HCT116 (cell line): Measurements from ENCODE around the gene INTS4. TPM values are rescaled to one million over a fixed set of nuclear protein-coding genes. Genes with fewer than 3 reads are reported as not detected.

Experiments
- ATAC-seq: fragments of 200-7000 bp; cut with Tn5 transposase; 2 replicates; pipeline ENCODE4 v1.9.1; 2020; ENCODE audit warnings: mild to moderate bottlenecking, moderate library complexity
- BruUV-seq: library from RNA; stranded (reverse); fragments of 400-500 nt; replicated peaks from 2 replicates; lab custom pipeline; 2021; lab: Mats Ljungman, UMichigan
- CTCF ChIA-PET: fragments of 300-600 bp; sonication (Branson Sonifier 250); formaldehyde crosslinking; loops from one replicate; lab custom pipeline; 2021; ENCODE audit warnings: antibody characterized with exemption; lab: Charles Lee
- POLR2A ChIA-PET: fragments of 300-600, 350-600 bp; sonication (Branson Sonifier 250); formaldehyde crosslinking; loops from one replicate; lab custom pipeline; 2021; ENCODE audit warnings: antibody characterized with exemption; lab: Charles Lee
- RAD21 ChIA-PET, 2 experiments: fragments of 300-600 bp; sonication (Branson Sonifier 250); formaldehyde crosslinking; loops; one replicate each; lab custom pipeline; 2023; ENCODE audit warnings: low total read pairs in 2 of 2; ENCODE audit not compliant: uncharacterized antibody in 2 of 2, unreplicated experiment in 2 of 2, low non-redundant PET in 1 of 2; lab: Charles Lee
- DNase-seq: peaks from one replicate; pipeline ENCODE4 v3.0.0-alpha.2; 2010; ENCODE audit warnings: low read depth, low spot score
- H2AFZ ChIP-seq: fragments of 200-600 bp; shearing (Covaris generic), sonication (generic); 2 replicates; pipeline ENCODE4 v1.6.1; 2017; ENCODE audit warnings: low read depth, mixed run types, mixed read lengths, antibody characterized with exemption, low read length; ENCODE audit not compliant: poor library complexity, severe bottlenecking
- H3K27ac ChIP-seq: 2 replicates; pipeline ENCODE4 v1.5.1; 2012; ENCODE audit warnings: low read depth, low read length
- H3K27me3 ChIP-seq: fragments of 200-600 bp; sonication (generic); 2 replicates; pipeline ENCODE4 v1.6.1; 2016; ENCODE audit warnings: mixed run types, low read length, mixed read lengths; ENCODE audit not compliant: insufficient read depth
- H3K36me3 ChIP-seq, 2 experiments: fragments of 200-500 bp in 1 of 2; fragments of 200-600 bp in 1 of 2; sonication (Bioruptor generic) in 1 of 2; sonication (generic) in 1 of 2; 2 replicates each; pipeline versions ENCODE4 v1.5.1 to v1.6.1; 2014 to 2016; ENCODE audit warnings: low read length in 2 of 2, inconsistent platforms in 1 of 2, mixed read lengths in 1 of 2, mixed run types in 1 of 2; ENCODE audit not compliant: insufficient read depth in 2 of 2, control insufficient read depth in 1 of 2
- H3K4me1 ChIP-seq, 2 experiments: fragments of 200-600 bp in 1 of 2; sonication (generic) in 1 of 2; 2 replicates each; pipeline versions ENCODE4 v1.5.1 to v1.6.1; 2012 to 2017; ENCODE audit warnings: low read length in 2 of 2, inconsistent platforms in 1 of 2, mild to moderate bottlenecking in 1 of 2, mixed read lengths in 1 of 2, mixed run types in 1 of 2, moderate library complexity in 1 of 2; ENCODE audit not compliant: insufficient read depth in 2 of 2, control insufficient read depth in 1 of 2
- H3K4me2 ChIP-seq: fragments of 200-600 bp; sonication (generic); 2 replicates; pipeline ENCODE4 v1.6.1; 2017; ENCODE audit warnings: mixed run types, low read length, mixed read lengths
- H3K4me3 ChIP-seq, 2 experiments: fragments of 200-600 bp in 1 of 2; sonication (generic) in 1 of 2; replicated peaks in 1 of 2; 2 replicates each; pipeline ENCODE4 v1.5.1; 2011 to 2016; ENCODE audit warnings: low read length in 2 of 2, control low read depth in 1 of 2, low read depth in 1 of 2, mild to moderate bottlenecking in 1 of 2, mixed read lengths in 1 of 2, mixed run types in 1 of 2
- H3K79me2 ChIP-seq: fragments of 200-600 bp; sonication (generic); 2 replicates; pipeline ENCODE4 v1.6.1; 2017; ENCODE audit warnings: mild to moderate bottlenecking, mixed run types, low read length, moderate library complexity, mixed read lengths; ENCODE audit not compliant: insufficient read depth
- H3K9ac ChIP-seq: fragments of 200-600 bp; sonication (generic); 2 replicates; pipeline ENCODE4 v1.6.1; 2016; ENCODE audit warnings: low read length, mixed read lengths
- H3K9me2 ChIP-seq: fragments of 200-600 bp; sonication (generic), shearing (Covaris generic); 2 replicates; pipeline ENCODE4 v1.6.1; 2017; ENCODE audit warnings: mixed run types, mild to moderate bottlenecking, moderate library complexity; ENCODE audit not compliant: insufficient read depth
- H3K9me3 ChIP-seq, 2 experiments: fragments of 200-500 bp in 1 of 2; fragments of 200-600 bp in 1 of 2; sonication (Bioruptor generic) in 1 of 2; sonication (generic) in 1 of 2; 2 replicates each; pipeline ENCODE4 v1.6.1; 2014 to 2017; ENCODE audit warnings: low read length in 2 of 2, mixed read lengths in 2 of 2, inconsistent platforms in 1 of 2, low read depth in 1 of 2, mild to moderate bottlenecking in 1 of 2, mixed run types in 1 of 2, moderate library complexity in 1 of 2; ENCODE audit not compliant: control insufficient read depth in 1 of 2, insufficient read depth in 1 of 2
- H4K20me1 ChIP-seq: fragments of 200-600 bp; sonication (generic), shearing (Covaris generic); 2 replicates; pipeline ENCODE4 v1.6.1; 2017; ENCODE audit warnings: mixed run types, mild to moderate bottlenecking, moderate library complexity; ENCODE audit not compliant: insufficient read depth
- ATF3 ChIP-seq: IDR thresholded peaks from 2 replicates; pipeline ENCODE4 v1.6.1; 2012
- CBX3 ChIP-seq: IDR thresholded peaks from 2 replicates; pipeline ENCODE4 v1.6.1; 2012; ENCODE audit warnings: low read depth
- CEBPB ChIP-seq: IDR thresholded peaks from 2 replicates; pipeline ENCODE4 v1.6.1; 2012; ENCODE audit warnings: low read depth
- EGR1 ChIP-seq: IDR thresholded peaks from 2 replicates; pipeline ENCODE4 v1.6.1; 2012; ENCODE audit warnings: low read depth
- ELF1 ChIP-seq: IDR thresholded peaks from 2 replicates; pipeline ENCODE4 v1.6.1; 2012; ENCODE audit warnings: low read depth, borderline replicate concordance
- EZH2 ChIP-seq: fragments of 200-600 bp; sonication (generic); IDR thresholded peaks from 2 replicates; pipeline ENCODE4 v1.6.1; 2017; ENCODE audit warnings: antibody characterized with exemption, mixed run types
- EZH2phosphoT487 ChIP-seq: fragments of 200-600 bp; IDR thresholded peaks from 2 replicates; pipeline ENCODE4 v1.6.1; 2018; ENCODE audit warnings: antibody characterized with exemption, borderline replicate concordance
- FOSL1 ChIP-seq: IDR thresholded peaks from 2 replicates; pipeline ENCODE4 v1.6.1; 2012; ENCODE audit warnings: low read depth
- JUND ChIP-seq: IDR thresholded peaks from 2 replicates; pipeline ENCODE4 v1.6.1; 2012
- POLR2A ChIP-seq: IDR thresholded peaks from 2 replicates; pipeline ENCODE4 v1.7.0; 2011; ENCODE audit warnings: borderline replicate concordance; ENCODE audit not compliant: insufficient read depth, insufficient read length; ENCODE audit errors: extremely low read depth
- POLR2AphosphoS5 ChIP-seq: IDR thresholded peaks from 2 replicates; pipeline ENCODE4 v1.6.1; 2011; ENCODE audit warnings: mild to moderate bottlenecking, low read depth, low read length, moderate library complexity
- RAD21 ChIP-seq: IDR thresholded peaks from 2 replicates; pipeline ENCODE4 v1.6.1; 2012; ENCODE audit warnings: low read depth, mild to moderate bottlenecking
- SIN3A ChIP-seq: IDR thresholded peaks from 2 replicates; pipeline ENCODE4 v1.6.1; 2012; ENCODE audit warnings: low read depth
- SRF ChIP-seq: IDR thresholded peaks from 2 replicates; pipeline ENCODE4 v1.6.1; 2012; ENCODE audit warnings: low read depth
- TCF7L2 ChIP-seq: IDR thresholded peaks from 2 replicates; pipeline ENCODE4 v1.7.0; 2011; ENCODE audit warnings: borderline replicate concordance, inconsistent platforms; ENCODE audit not compliant: insufficient read depth, insufficient read length; ENCODE audit errors: extremely low read depth
- ZFX ChIP-seq: fragments of 450-650 bp; IDR thresholded peaks from 2 replicates; pipeline ENCODE4 v1.6.1; 2017
- ZNF274 ChIP-seq: fragments of 200-500 bp; sonication (Bioruptor generic); IDR thresholded peaks from 2 replicates; pipeline ENCODE4 v1.6.1; 2014; ENCODE audit warnings: mild to moderate bottlenecking, low read depth, low read length, inconsistent platforms
- intact Hi-C: fragments of 100-400 bp; cut with micrococcal nuclease; formaldehyde crosslinking; loops from 2 replicates; pipeline ENCODE4 v1.10.0; 2022
- total RNA-seq: library from RNA; stranded (reverse); gene quantifications from one replicate; pipeline ENCODE4 v1.2.1, GENCODE V29; 2021; ENCODE audit not compliant: unreplicated experiment
- TF ChIP-seq, protein P1 (sequence below): IDR thresholded peaks from 2 replicates; pipeline ENCODE4 v1.6.1; 2012; ENCODE audit warnings: low read depth
- TF ChIP-seq, protein P2 (sequence below): IDR thresholded peaks from 2 replicates; pipeline ENCODE4 v1.6.1; 2012

INTS4 gene
- total RNA-seq, 1 experiment from 2014 or later: 41.0 TPM

DNA sequence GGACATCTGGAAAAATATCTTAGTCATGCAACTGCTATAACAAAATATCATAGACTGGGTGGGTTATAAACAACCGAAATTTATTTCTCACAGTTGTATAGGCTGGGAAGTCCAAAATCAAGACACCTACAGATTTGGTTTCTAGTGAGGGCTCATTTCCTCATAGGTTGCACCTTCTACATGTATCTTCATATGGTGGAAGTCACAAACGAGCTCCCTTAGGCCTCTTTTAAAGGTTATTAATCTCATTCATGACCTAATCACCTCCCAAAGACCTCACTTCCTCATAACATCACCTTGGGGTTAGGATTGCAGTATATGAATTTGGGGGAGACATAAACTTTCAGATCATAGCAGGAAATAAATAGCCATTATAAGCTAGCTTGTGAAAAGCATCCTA is 85.2 kb downstream of the INTS4 start:
- no TSS peak for BruUV-seq
- Histone ChIP-seq H2AFZ (no peak overlapping the region), H3K4me1 (no peaks in the 10 kb centered on the region; a peak in 1 of 4 replicates), H3K79me2 (no peaks in the 10 kb centered on the region), H3K36me3 (peaks cover 0 to 4% of the 10 kb centered on the region in 2 experiments; a peak in 1 of 4 replicates), H3K9me3 (no peaks in the 10 kb centered on the region), H3K9me2 (no peaks in the 10 kb centered on the region), H3K4me2 (no peak overlapping the region), H3K9ac (no peak overlapping the region), H3K4me3 (no peak overlapping the region), H4K20me1 (no peaks in the 10 kb centered on the region), H3K27me3 (no peaks in the 10 kb centered on the region), H3K27ac (no peak overlapping the region)
- ChIA-PET CTCF (no interaction called here), POLR2A (no interaction called here), RAD21 (no interaction called here)
- no peak for ATAC-seq
- no peak for TF ChIP-seq TCF7L2
- TF ChIP-seq, protein P1, sequence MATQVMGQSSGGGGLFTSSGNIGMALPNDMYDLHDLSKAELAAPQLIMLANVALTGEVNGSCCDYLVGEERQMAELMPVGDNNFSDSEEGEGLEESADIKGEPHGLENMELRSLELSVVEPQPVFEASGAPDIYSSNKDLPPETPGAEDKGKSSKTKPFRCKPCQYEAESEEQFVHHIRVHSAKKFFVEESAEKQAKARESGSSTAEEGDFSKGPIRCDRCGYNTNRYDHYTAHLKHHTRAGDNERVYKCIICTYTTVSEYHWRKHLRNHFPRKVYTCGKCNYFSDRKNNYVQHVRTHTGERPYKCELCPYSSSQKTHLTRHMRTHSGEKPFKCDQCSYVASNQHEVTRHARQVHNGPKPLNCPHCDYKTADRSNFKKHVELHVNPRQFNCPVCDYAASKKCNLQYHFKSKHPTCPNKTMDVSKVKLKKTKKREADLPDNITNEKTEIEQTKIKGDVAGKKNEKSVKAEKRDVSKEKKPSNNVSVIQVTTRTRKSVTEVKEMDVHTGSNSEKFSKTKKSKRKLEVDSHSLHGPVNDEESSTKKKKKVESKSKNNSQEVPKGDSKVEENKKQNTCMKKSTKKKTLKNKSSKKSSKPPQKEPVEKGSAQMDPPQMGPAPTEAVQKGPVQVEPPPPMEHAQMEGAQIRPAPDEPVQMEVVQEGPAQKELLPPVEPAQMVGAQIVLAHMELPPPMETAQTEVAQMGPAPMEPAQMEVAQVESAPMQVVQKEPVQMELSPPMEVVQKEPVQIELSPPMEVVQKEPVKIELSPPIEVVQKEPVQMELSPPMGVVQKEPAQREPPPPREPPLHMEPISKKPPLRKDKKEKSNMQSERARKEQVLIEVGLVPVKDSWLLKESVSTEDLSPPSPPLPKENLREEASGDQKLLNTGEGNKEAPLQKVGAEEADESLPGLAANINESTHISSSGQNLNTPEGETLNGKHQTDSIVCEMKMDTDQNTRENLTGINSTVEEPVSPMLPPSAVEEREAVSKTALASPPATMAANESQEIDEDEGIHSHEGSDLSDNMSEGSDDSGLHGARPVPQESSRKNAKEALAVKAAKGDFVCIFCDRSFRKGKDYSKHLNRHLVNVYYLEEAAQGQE: no peak
- no peak for DNase-seq
- intact Hi-C loops: no loop called here

DNA sequence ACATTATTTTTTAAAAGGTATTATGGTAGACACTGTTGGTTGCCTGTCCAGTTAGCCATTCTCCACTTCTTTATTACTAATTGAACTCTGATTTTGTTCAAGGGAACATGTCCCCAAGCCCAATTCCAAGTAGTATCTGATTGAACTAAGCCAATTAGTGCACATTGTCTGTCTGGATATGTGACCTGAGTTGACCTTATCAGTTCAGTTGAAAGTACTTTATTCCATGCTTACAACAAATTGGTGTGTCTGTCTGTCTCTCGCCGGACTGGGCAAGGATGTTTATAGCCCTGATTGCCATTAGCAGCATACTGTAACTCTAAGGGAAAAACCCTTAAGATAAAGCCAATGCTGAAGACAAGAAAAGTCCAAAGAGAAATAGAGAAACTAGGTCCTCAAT is 85.6 kb downstream of the INTS4 start:
- Histone ChIP-seq H3K9ac (no peak overlapping the region), H3K9me2 (no peaks in the 10 kb centered on the region), H3K27me3 (no peaks in the 10 kb centered on the region), H3K36me3 (peaks cover 0 to 4% of the 10 kb centered on the region in 2 experiments; a peak in 1 of 4 replicates), H3K79me2 (no peaks in the 10 kb centered on the region), H3K4me3 (no peak overlapping the region), H3K27ac (no peak overlapping the region), H2AFZ (no peak overlapping the region), H3K9me3 (no peaks in the 10 kb centered on the region), H3K4me1 (no peaks in the 10 kb centered on the region; a peak in 1 of 4 replicates), H4K20me1 (no peaks in the 10 kb centered on the region), H3K4me2 (no peak overlapping the region)
- intact Hi-C loops: no loop called here
- CTCF ChIA-PET: no interaction called here
- BruUV-seq: no TSS peak
- DNase-seq: no peak
- ATAC-seq: no peak
- RAD21 ChIA-PET: no interaction called here
- POLR2A ChIA-PET: no interaction called here
- no peak for TF ChIP-seq SRF
- no peak for TF ChIP-seq ATF3
- TF ChIP-seq EZH2: no peak
- TF ChIP-seq SIN3A: no peak
- TF ChIP-seq, protein P2, sequence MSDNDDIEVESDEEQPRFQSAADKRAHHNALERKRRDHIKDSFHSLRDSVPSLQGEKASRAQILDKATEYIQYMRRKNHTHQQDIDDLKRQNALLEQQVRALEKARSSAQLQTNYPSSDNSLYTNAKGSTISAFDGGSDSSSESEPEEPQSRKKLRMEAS: no peak
- TF ChIP-seq CBX3: no peak
- TF ChIP-seq POLR2A: no peak
- TF ChIP-seq ZFX: no peak
- TF ChIP-seq RAD21: no peak
- TF ChIP-seq TCF7L2: no peak
- TF ChIP-seq POLR2AphosphoS5: no peak
- no peak for TF ChIP-seq JUND
- no peak for TF ChIP-seq CEBPB
- TF ChIP-seq EGR1: no peak
- TF ChIP-seq EZH2phosphoT487: no peak
- no peak for TF ChIP-seq ZNF274
- TF ChIP-seq FOSL1: no peak
- TF ChIP-seq ELF1: no peak
